Endothelial cell of umbilical vein (primary cell): Measurements from ENCODE around the gene WHRN. TPM values are rescaled to one million over a fixed set of nuclear protein-coding genes. Genes with fewer than 3 reads are reported as not detected.

Source experiments
- BruUV-seq: library from RNA; stranded (reverse); fragments of 400-500 nt; replicated peaks from 2 replicates; lab custom pipeline; 2021; lab: Mats Ljungman, UMichigan
- CTCF ChIA-PET: fragments of 300-600, 350-600 bp; sonication (Branson Sonifier 250); formaldehyde crosslinking; loops from one replicate; lab custom pipeline; 2021; ENCODE audit warnings: antibody characterized with exemption, inconsistent platforms; lab: Charles Lee
- POLR2A ChIA-PET: fragments of 300-600, 350-600 bp; sonication (Branson Sonifier 250); formaldehyde crosslinking; loops from one replicate; lab custom pipeline; 2021; ENCODE audit warnings: antibody characterized with exemption, inconsistent platforms; lab: Charles Lee
- DNase-seq: peaks from one replicate; pipeline ENCODE4 v3.0.0-alpha.2; 2011; ENCODE audit warnings: low read depth, low spot score
- FAIRE-seq: peaks from 2 replicates; lab custom pipeline; 2011; peaks lifted over from hg19 to GRCh38; lab: Jason Lieb, UNC
- H2AFZ ChIP-seq: 2 replicates; pipeline ENCODE4 v1.6.0; 2012; ENCODE audit warnings: low read depth, low read length, control low read depth, inconsistent platforms
- H3K27ac ChIP-seq: 2 replicates; pipeline ENCODE4 v1.5.1; 2011; ENCODE audit warnings: low read depth, mild to moderate bottlenecking, control low read depth, low read length, moderate library complexity; ENCODE audit not compliant: insufficient read depth
- H3K27me3 ChIP-seq, 2 experiments: 2 replicates each; pipeline versions ENCODE4 v1.6.0 to v1.6.1; 2011; ENCODE audit warnings: low read length in 2 of 2, mixed read lengths in 1 of 2; ENCODE audit not compliant: control insufficient read depth in 2 of 2, insufficient read depth in 2 of 2
- H3K36me3 ChIP-seq, 2 experiments: 2 replicates in 1 of 2; 3 replicates in 1 of 2; pipeline ENCODE4 v1.5.1; 2011; ENCODE audit warnings: low read length in 2 of 2, mild to moderate bottlenecking in 1 of 2, moderate library complexity in 1 of 2; ENCODE audit not compliant: control insufficient read depth in 2 of 2, insufficient read depth in 2 of 2; ENCODE audit errors: extremely low read depth in 1 of 2
- H3K4me1 ChIP-seq: 3 replicates; pipeline ENCODE4 v1.5.1; 2011; ENCODE audit warnings: mild to moderate bottlenecking, low read length; ENCODE audit not compliant: control insufficient read depth, insufficient read depth; ENCODE audit errors: extremely low read depth
- H3K4me2 ChIP-seq: 2 replicates; pipeline ENCODE4 v1.6.1; 2011; ENCODE audit warnings: low read length, control low read depth, mixed read lengths; ENCODE audit not compliant: insufficient read depth
- H3K4me3 ChIP-seq, 3 experiments: fragments of 200-600 bp in 1 of 3; sonication (generic), shearing (Covaris generic) in 1 of 3; replicated peaks in 1 of 3; 2 replicates each; pipeline ENCODE4 v1.5.1; 2011 to 2016; ENCODE audit warnings: control low read depth in 3 of 3, low read length in 3 of 3, mild to moderate bottlenecking in 2 of 3, inconsistent platforms in 1 of 3, low read depth in 1 of 3, moderate library complexity in 1 of 3; ENCODE audit not compliant: insufficient read depth in 1 of 3
- H3K79me2 ChIP-seq: 2 replicates; pipeline ENCODE4 v1.6.0; 2012; ENCODE audit warnings: low read length, inconsistent platforms; ENCODE audit not compliant: control insufficient read depth, insufficient read depth
- H3K9ac ChIP-seq: replicated peaks from 2 replicates; pipeline ENCODE3; 2011; ENCODE audit warnings: low read length, control low read depth; ENCODE audit not compliant: insufficient read depth; ENCODE audit errors: extremely low read depth
- H3K9me1 ChIP-seq: replicated peaks from 3 replicates; pipeline ENCODE4 v1.6.0; 2011; ENCODE audit warnings: mild to moderate bottlenecking, low read length; ENCODE audit not compliant: control insufficient read depth, insufficient read depth; ENCODE audit errors: extremely low read depth
- H3K9me3 ChIP-seq: replicated peaks from 2 replicates; pipeline ENCODE4 v1.5.1; 2012; ENCODE audit warnings: low read length, inconsistent platforms; ENCODE audit not compliant: control insufficient read depth, insufficient read depth
- H4K20me1 ChIP-seq: replicated peaks from 2 replicates; pipeline ENCODE3; 2011; ENCODE audit warnings: mild to moderate bottlenecking, low read length; ENCODE audit not compliant: control insufficient read depth, insufficient read depth; ENCODE audit errors: extremely low read depth
- CTCF ChIP-seq, 2 donors: IDR thresholded peaks; 1 replicate in 1 of 2; 2 replicates in 1 of 2; pipeline ENCODE4 v1.5.1; 2011; ENCODE audit warnings: low read length in 2 of 2, mild to moderate bottlenecking in 2 of 2, moderate library complexity in 2 of 2, control low read depth in 1 of 2, inconsistent platforms in 1 of 2, low read depth in 1 of 2; ENCODE audit not compliant: insufficient read depth in 1 of 2; ENCODE audit errors: extremely low read depth in 1 of 2
- EZH2 ChIP-seq: IDR thresholded peaks from 2 replicates; pipeline ENCODE4 v1.6.1; 2012; ENCODE audit warnings: borderline replicate concordance, low read depth, mild to moderate bottlenecking, moderate library complexity, low read length, inconsistent platforms; ENCODE audit not compliant: severe bottlenecking
- FOS ChIP-seq: IDR thresholded peaks from 2 replicates; pipeline ENCODE4 v1.6.1; 2011; ENCODE audit warnings: mild to moderate bottlenecking, low read length, moderate library complexity, borderline replicate concordance; ENCODE audit not compliant: insufficient read depth
- GATA2 ChIP-seq: IDR thresholded peaks from 2 replicates; pipeline ENCODE4 v1.7.0; 2011; ENCODE audit warnings: low read depth, mild to moderate bottlenecking, moderate library complexity, mixed read lengths, low read length; ENCODE audit not compliant: insufficient read length, insufficient read depth
- JUN ChIP-seq: IDR thresholded peaks from 2 replicates; pipeline ENCODE4 v1.6.1; 2011; ENCODE audit warnings: borderline replicate concordance, low read depth; ENCODE audit not compliant: insufficient read length, insufficient read depth
- MYC ChIP-seq: IDR thresholded peaks from one replicate; pipeline ENCODE4 v1.6.1; 2011; ENCODE audit warnings: mild to moderate bottlenecking, low read depth, low read length
- POLR2A ChIP-seq: IDR thresholded peaks from 2 replicates; pipeline ENCODE4 v1.6.1; 2012; ENCODE audit warnings: low read depth, mild to moderate bottlenecking, control low read depth, low read length
- POLR2AphosphoS5 ChIP-seq: IDR thresholded peaks from 2 replicates; pipeline ENCODE4 v1.6.1; 2012; ENCODE audit warnings: low read depth, mild to moderate bottlenecking, control low read depth, low read length, moderate library complexity; ENCODE audit not compliant: insufficient read depth
- dilution Hi-C: fragments of 300-500 bp; cut with MboI; formaldehyde crosslinking; loops from one replicate; pipeline ENCODE4 v1.15.0; 2019; ENCODE audit warnings: low sequenced_read_pairs; ENCODE audit not compliant: extremely low pct_ligation_motif_present
- intact Hi-C: fragments of 100-400 bp; cut with micrococcal nuclease; formaldehyde crosslinking; loops from one replicate; pipeline ENCODE4 v1.10.0; 2022
- polyA plus RNA-seq, 4 experiments: library from polyadenylated mRNA; depleted of rRNA in 3 of 4; stranded (reverse) in 3 of 4; unstranded in 1 of 4; fragments of >200 nt; gene quantifications; 2 replicates each; pipeline versions ENCODE4 v1.2.1 to v1.2.3, GENCODE V29; 2011 to 2012; ENCODE audit warnings: missing spikeins in 1 of 4
- total RNA-seq: library from RNA; stranded (reverse); gene quantifications from 2 replicates; pipeline ENCODE4 v1.2.3, GENCODE V29; 2021
- TF ChIP-seq, protein P1 (sequence below): IDR thresholded peaks from 2 replicates; pipeline ENCODE4 v1.6.1; 2011; ENCODE audit not compliant: insufficient read depth, insufficient read length

Gene WHRN
- total and polyA plus RNA-seq, 2 donors (not counting 3 experiments of a cell fraction or from before 2014, with no cell fraction given): 0.35 to 0.69 TPM

- Histone ChIP-seq H3K4me2 (no peak overlapping the region), H2AFZ (no peak overlapping the region), H3K4me3 (no peak overlapping the region), H3K27ac (no peak overlapping the region), H3K9ac (no peak overlapping the region), H3K9me3 (no peaks in the 10 kb centered on the region), H3K79me2 (no peaks in the 10 kb centered on the region), H3K4me1 (no peaks in the 10 kb centered on the region), H3K9me1 (no peaks in the 10 kb centered on the region), H4K20me1 (no peaks in the 10 kb centered on the region), H3K27me3 (no peaks in the 10 kb centered on the region), H3K36me3 (no peaks in the 10 kb centered on the region)
- FAIRE-seq: no peak
- dilution Hi-C loops (no loop called here), intact Hi-C loops (no loop called here)
- TF ChIP-seq FOS (no peak), MYC (no peak), CTCF (IDR thresholded peaks at IDR 0.05; ENCODE audit: extremely low read depth in 1 of 2, insufficient read depth in 1 of 2, low read depth in 1 of 2, low read length in 2 of 2) (no peak), GATA2 (no peak), EZH2 (no peak), JUN (no peak), POLR2AphosphoS5 (no peak), POLR2A (no peak)
- TF ChIP-seq, protein P1, sequence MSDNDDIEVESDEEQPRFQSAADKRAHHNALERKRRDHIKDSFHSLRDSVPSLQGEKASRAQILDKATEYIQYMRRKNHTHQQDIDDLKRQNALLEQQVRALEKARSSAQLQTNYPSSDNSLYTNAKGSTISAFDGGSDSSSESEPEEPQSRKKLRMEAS: no peak
- ChIA-PET POLR2A (no interaction called here), CTCF (no interaction called here)
- no peak for DNase-seq
- BruUV-seq: no TSS peak
Observed at GRCh38 chr9:114467910-114468309, 37.4 kb downstream of the WHRN start.
